HepG2 (cell line): ENCODE data around the gene SINHCAF. TPM values are rescaled to one million over a fixed set of nuclear protein-coding genes. Genes with fewer than 3 reads are reported as not detected.

Experiments used
- ATAC-seq: fragments of 200-7000 bp; cut with Tn5 transposase; 3 replicates; pipeline ENCODE4 v1.9.1; 2020; ENCODE audit warnings: mild to moderate bottlenecking, moderate library complexity
- BruUV-seq: library from RNA; stranded (reverse); fragments of 400-500 nt; replicated peaks from 2 replicates; lab custom pipeline; 2021; lab: Mats Ljungman, UMichigan
- CTCF ChIA-PET: fragments of 300-600 bp; formaldehyde crosslinking; extraction: SDS; loops from one replicate; lab custom pipeline; 2021; ENCODE audit warnings: low total read pairs, inconsistent platforms, low intra/inter-chr PET ratio; lab: Yijun Ruan, JAX
- POLR2A ChIA-PET: fragments of 350-600 bp; sonication (Branson Sonifier 250); formaldehyde crosslinking; loops from one replicate; lab custom pipeline; 2020; ENCODE audit warnings: antibody characterized with exemption, inconsistent platforms; lab: Yijun Ruan, JAX
- DNase-seq: peaks from one replicate; pipeline ENCODE4 v3.0.0-alpha.2; 2015; ENCODE audit warnings: low spot score
- FAIRE-seq: peaks from 3 replicates; lab custom pipeline; 2011; peaks lifted over from hg19 to GRCh38; lab: Jason Lieb, UNC
- H2AFZ ChIP-seq: one replicate; pipeline ENCODE4 v1.6.1; 2011; ENCODE audit warnings: low read length, inconsistent platforms
- H3K27ac ChIP-seq: fragments of 300-600 bp; 3 replicates; pipeline ENCODE4 v1.8.0; 2011; ENCODE audit warnings: mixed run types, mild to moderate bottlenecking, mixed read lengths, low read length, inconsistent platforms; ENCODE audit not compliant: insufficient read depth; ENCODE audit errors: extremely low read length
- H3K27me3 ChIP-seq, 2 experiments: fragments of 200-600 bp in 1 of 2; 2 replicates in 1 of 2; 3 replicates in 1 of 2; pipeline versions ENCODE4 v1.6.0 to v1.8.0; 2011; ENCODE audit warnings: low read length in 2 of 2, mild to moderate bottlenecking in 2 of 2, moderate library complexity in 2 of 2, inconsistent platforms in 1 of 2; ENCODE audit not compliant: insufficient read depth in 2 of 2, control insufficient read depth in 1 of 2
- H3K36me3 ChIP-seq, 2 experiments: fragments of 200-600 bp in 1 of 2; replicated peaks in 1 of 2; 2 replicates in 1 of 2; 3 replicates in 1 of 2; pipeline versions ENCODE4 v1.5.1 to v1.8.0; 2011; ENCODE audit warnings: low read length in 2 of 2, inconsistent platforms in 1 of 2; ENCODE audit not compliant: insufficient read depth in 2 of 2, control insufficient read depth in 1 of 2
- H3K4me1 ChIP-seq: 2 replicates; pipeline ENCODE4 v1.5.1; 2012; ENCODE audit warnings: low read length, inconsistent platforms; ENCODE audit not compliant: insufficient read depth
- H3K4me2 ChIP-seq: 2 replicates; pipeline ENCODE4 v1.6.0; 2011; ENCODE audit warnings: low read depth, low read length, inconsistent platforms
- H3K4me3 ChIP-seq, 3 experiments: fragments of 200-600 bp in 1 of 3; sonication (generic), shearing (Covaris generic) in 1 of 3; replicated peaks in 1 of 3; 2 replicates each; pipeline ENCODE4 v1.5.1; 2011 to 2016; ENCODE audit warnings: low read length in 3 of 3, inconsistent platforms in 2 of 3, low read depth in 2 of 3, mild to moderate bottlenecking in 2 of 3, control low read depth in 1 of 3, mixed read lengths in 1 of 3; ENCODE audit not compliant: insufficient read depth in 1 of 3
- H3K79me2 ChIP-seq: one replicate; pipeline ENCODE4 v1.6.1; 2011; ENCODE audit warnings: low read length, inconsistent platforms; ENCODE audit not compliant: insufficient read depth
- H3K9ac ChIP-seq: 2 replicates; pipeline ENCODE4 v1.6.0; 2011; ENCODE audit warnings: mild to moderate bottlenecking, low read depth, low read length, inconsistent platforms; ENCODE audit not compliant: insufficient read depth
- H3K9me3 ChIP-seq: 2 replicates; pipeline ENCODE4 v1.5.1; 2012; ENCODE audit warnings: mild to moderate bottlenecking, low read length
- H4K20me1 ChIP-seq: 2 replicates; pipeline ENCODE4 v1.6.0; 2011; ENCODE audit warnings: inconsistent platforms, mild to moderate bottlenecking, low read length, moderate library complexity; ENCODE audit not compliant: insufficient read depth
- ATRX ChIP-seq: sonication (generic); formaldehyde crosslinking; IDR thresholded peaks from 2 replicates; pipeline ENCODE4 v1.4.0; 2020; ENCODE audit warnings: missing genetic modification reagents, borderline replicate concordance
- IRX3 ChIP-seq: sonication (generic); formaldehyde crosslinking; IDR thresholded peaks from 2 replicates; pipeline ENCODE4 v1.8.1; 2023; ENCODE audit warnings: mild to moderate bottlenecking, low read depth, missing genetic modification reagents, borderline replicate concordance
- KLF16 ChIP-seq, 2 experiments: sonication (generic) in 1 of 2; formaldehyde crosslinking in 1 of 2; IDR thresholded peaks; 2 replicates each; pipeline versions ENCODE4 v1.6.1 to v1.8.0; 2016 to 2023; ENCODE audit warnings: missing genetic modification reagents in 2 of 2, missing compliant biosample characterization in 1 of 2
- MEF2D ChIP-seq: sonication (generic); formaldehyde crosslinking; IDR thresholded peaks from 2 replicates; pipeline ENCODE4 v1.5.1; 2020; ENCODE audit warnings: mild to moderate bottlenecking, missing genetic modification reagents
- MYNN ChIP-seq: sonication (generic); formaldehyde crosslinking; IDR thresholded peaks from 2 replicates; pipeline ENCODE4 v1.4.0; 2020; ENCODE audit warnings: mild to moderate bottlenecking, low read depth, missing genetic modification reagents
- ONECUT2 ChIP-seq: sonication (generic); formaldehyde crosslinking; IDR thresholded peaks from 2 replicates; pipeline ENCODE4 v1.4.0; 2020; ENCODE audit warnings: missing genetic modification reagents
- SMAD9 ChIP-seq: sonication (generic); formaldehyde crosslinking; IDR thresholded peaks from 2 replicates; pipeline ENCODE4 v1.5.1; 2020; ENCODE audit warnings: mild to moderate bottlenecking, missing genetic modification reagents
- SOX13 ChIP-seq, 3 experiments: fragments of 450-650 bp in 1 of 3; sonication (generic) in 1 of 3; formaldehyde crosslinking in 1 of 3; IDR thresholded peaks in 2 of 3; conservative IDR thresholded peaks in 1 of 3; 2 replicates each; pipeline versions ENCODE4 v1.5.0 to v1.6.1; 2016 to 2020; ENCODE audit warnings: antibody characterized with exemption in 1 of 3, mild to moderate bottlenecking in 1 of 3, missing compliant biosample characterization in 1 of 3, missing genetic modification reagents in 1 of 3, moderate library complexity in 1 of 3
- ZNF20 ChIP-seq: sonication (generic); formaldehyde crosslinking; IDR thresholded peaks from 2 replicates; pipeline ENCODE4 v1.4.0; 2020; ENCODE audit warnings: mild to moderate bottlenecking, moderate library complexity, missing genetic modification reagents
- ZNF563 ChIP-seq: sonication (generic); formaldehyde crosslinking; IDR thresholded peaks from 2 replicates; pipeline ENCODE4 v1.8.0; 2022; ENCODE audit warnings: mild to moderate bottlenecking, moderate library complexity, missing genetic modification reagents
- ZNF615 ChIP-seq: sonication (generic); formaldehyde crosslinking; IDR thresholded peaks from 2 replicates; pipeline ENCODE4 v1.5.0; 2020; ENCODE audit warnings: mild to moderate bottlenecking, missing genetic modification reagents, borderline replicate concordance
- ZNF660 ChIP-seq: sonication (generic); formaldehyde crosslinking; IDR thresholded peaks from 2 replicates; pipeline ENCODE4 v1.5.1; 2020; ENCODE audit warnings: mild to moderate bottlenecking, low read depth, missing genetic modification reagents, borderline replicate concordance
- ZNF782 ChIP-seq: sonication (generic); formaldehyde crosslinking; IDR thresholded peaks from 2 replicates; pipeline ENCODE4 v1.4.0; 2020; ENCODE audit warnings: missing genetic modification reagents, mild to moderate bottlenecking, borderline replicate concordance
- ZNF883 ChIP-seq: sonication (generic); formaldehyde crosslinking; IDR thresholded peaks from 2 replicates; pipeline ENCODE4 v1.5.1; 2020; ENCODE audit warnings: mild to moderate bottlenecking, missing genetic modification reagents; ENCODE audit errors: not compliant biosample characterization
- ZSCAN25 ChIP-seq: sonication (generic); formaldehyde crosslinking; IDR thresholded peaks from 2 replicates; pipeline ENCODE4 v1.8.0; 2022; ENCODE audit warnings: mild to moderate bottlenecking, missing genetic modification reagents
- WGBS: methylation state at CpG from one replicate; pipeline ENCODE4 v1.1.6; 2017; ENCODE audit warnings: low lambda C conversion rate; 5-methylcytosine and 5-hydroxymethylcytosine counted together
- in situ Hi-C: cut with HindIII; loops from 2 replicates; pipeline ENCODE4 v1.10.0; 2017; ENCODE audit warnings: low pct_unique_long_range_greater_than_20kb; ENCODE audit not compliant: extremely low pct_ligation_motif_present
- intact Hi-C: fragments of 100-400 bp; cut with micrococcal nuclease; formaldehyde crosslinking; loops from one replicate; pipeline ENCODE4 v1.10.0; 2022; ENCODE audit not compliant: unreplicated experiment
- polyA plus RNA-seq, 8 experiments: library from polyadenylated mRNA; depleted of rRNA in 3 of 8; stranded (reverse) in 7 of 8; unstranded in 1 of 8; fragments of >200 nt; fragmentation: Illumina TruSeq in 4 of 8; extraction: Trizol in 4 of 8; gene quantifications; 2 replicates each; pipeline versions ENCODE4 v1.2.1 to v1.2.3, GENCODE V29; 2011 to 2016; ENCODE audit warnings: low read depth in 4 of 8, missing spikeins in 1 of 8, mixed read lengths in 1 of 8; ENCODE audit not compliant: insufficient read depth in 1 of 8
- total RNA-seq, 5 experiments: library from RNA; depleted of rRNA; stranded (reverse); fragments of >200 nt; fragmentation: Illumina TruSeq; extraction: Trizol; gene quantifications; 2 replicates each; pipeline ENCODE4 v1.2.3, GENCODE V29; 2016; ENCODE audit warnings: low read depth in 1 of 5
- TF ChIP-seq, protein P1 (sequence below): IDR thresholded peaks from 2 replicates; pipeline ENCODE4 v1.6.1; 2016; ENCODE audit warnings: low read depth, control low read depth
- TF ChIP-seq, protein P2 (sequence below): sonication (generic); formaldehyde crosslinking; IDR thresholded peaks from 2 replicates; pipeline ENCODE4 v1.8.0; 2022; ENCODE audit warnings: mild to moderate bottlenecking, missing genetic modification reagents

The SINHCAF gene
- total and polyA plus RNA-seq, 2 of the 13 experiments (the other 11 are each of a cell fraction or from before 2014, with no cell fraction given) = 54.6 to 97.8 TPM

DNA sequence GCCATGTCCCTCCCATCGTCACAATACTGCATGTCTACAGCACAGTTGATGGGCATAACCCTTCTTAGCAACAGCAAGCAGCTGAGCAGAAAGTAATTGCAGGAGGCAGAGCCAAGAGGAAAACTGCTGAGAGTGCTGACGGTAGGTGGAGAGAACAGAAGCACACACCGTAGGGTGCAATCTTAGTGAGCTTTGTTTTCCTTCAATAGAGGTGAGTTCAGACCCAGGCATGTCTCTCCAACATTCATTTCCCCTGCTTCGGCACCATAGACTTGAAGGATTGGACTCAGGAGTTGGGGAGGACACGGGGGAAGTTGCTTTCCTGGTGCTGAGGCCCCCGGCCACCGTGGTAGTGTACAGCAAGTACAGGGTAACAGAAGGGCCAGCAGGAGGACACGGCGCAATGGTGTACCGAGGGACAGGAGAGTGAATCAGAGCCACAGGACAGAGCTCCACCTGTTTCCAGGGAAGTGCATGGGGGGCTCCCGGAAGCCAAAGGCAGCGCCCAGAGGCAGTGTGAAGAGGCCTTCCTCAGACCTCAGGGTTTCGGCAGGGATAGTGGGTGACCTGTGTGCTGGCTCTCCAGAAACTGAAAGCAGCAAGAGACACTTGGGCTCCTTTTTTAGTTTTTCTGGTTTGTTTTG, 36.3 kb upstream of the SINHCAF start:
- H3K27ac ChIP-seq = peak overlapping the region; percentile 84
- H2AFZ ChIP-seq = peak overlapping the region; percentile 99
- peak; percentile 54 for FAIRE-seq
- TF ChIP-seq, protein P1, sequence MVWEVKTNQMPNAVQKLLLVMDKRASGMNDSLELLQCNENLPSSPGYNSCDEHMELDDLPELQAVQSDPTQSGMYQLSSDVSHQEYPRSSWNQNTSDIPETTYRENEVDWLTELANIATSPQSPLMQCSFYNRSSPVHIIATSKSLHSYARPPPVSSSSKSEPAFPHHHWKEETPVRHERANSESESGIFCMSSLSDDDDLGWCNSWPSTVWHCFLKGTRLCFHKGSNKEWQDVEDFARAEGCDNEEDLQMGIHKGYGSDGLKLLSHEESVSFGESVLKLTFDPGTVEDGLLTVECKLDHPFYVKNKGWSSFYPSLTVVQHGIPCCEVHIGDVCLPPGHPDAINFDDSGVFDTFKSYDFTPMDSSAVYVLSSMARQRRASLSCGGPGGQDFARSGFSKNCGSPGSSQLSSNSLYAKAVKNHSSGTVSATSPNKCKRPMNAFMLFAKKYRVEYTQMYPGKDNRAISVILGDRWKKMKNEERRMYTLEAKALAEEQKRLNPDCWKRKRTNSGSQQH (CRISPR knock-in tag) = no peak
- no peak for TF ChIP-seq ZNF660 (CRISPR knock-in tag)
- TF ChIP-seq SOX13 (IDR thresholded peaks at IDR 0.05) = 0 out of 2 replicates have a peak, but pooled peaks have one; percentile 6
- TF ChIP-seq SOX13 (CRISPR knock-in tag; conservative IDR thresholded peaks at IDR 0.05 in 1 of 2, IDR thresholded peaks at IDR 0.05 in 1 of 2) = no peak
- no peak for TF ChIP-seq ATRX (CRISPR knock-in tag)
- TF ChIP-seq IRX3 (CRISPR knock-in tag) = no peak
- TF ChIP-seq, protein P2, sequence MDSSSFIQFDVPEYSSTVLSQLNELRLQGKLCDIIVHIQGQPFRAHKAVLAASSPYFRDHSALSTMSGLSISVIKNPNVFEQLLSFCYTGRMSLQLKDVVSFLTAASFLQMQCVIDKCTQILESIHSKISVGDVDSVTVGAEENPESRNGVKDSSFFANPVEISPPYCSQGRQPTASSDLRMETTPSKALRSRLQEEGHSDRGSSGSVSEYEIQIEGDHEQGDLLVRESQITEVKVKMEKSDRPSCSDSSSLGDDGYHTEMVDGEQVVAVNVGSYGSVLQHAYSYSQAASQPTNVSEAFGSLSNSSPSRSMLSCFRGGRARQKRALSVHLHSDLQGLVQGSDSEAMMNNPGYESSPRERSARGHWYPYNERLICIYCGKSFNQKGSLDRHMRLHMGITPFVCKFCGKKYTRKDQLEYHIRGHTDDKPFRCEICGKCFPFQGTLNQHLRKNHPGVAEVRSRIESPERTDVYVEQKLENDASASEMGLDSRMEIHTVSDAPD (CRISPR knock-in tag) = 0 out of 2 replicates have a peak, but pooled peaks have one; percentile 21
- no peak for TF ChIP-seq KLF16 (CRISPR knock-in tag; IDR thresholded peaks at IDR 0.05)
- no peak for TF ChIP-seq MEF2D (CRISPR knock-in tag)
- 0 out of 2 replicates have a peak, but pooled peaks have one; percentile 40 for TF ChIP-seq ZNF563
- no peak for TF ChIP-seq ZNF883 (CRISPR knock-in tag)
- TF ChIP-seq ONECUT2 = no peak
- TF ChIP-seq MYNN (CRISPR knock-in tag) = no peak
- TF ChIP-seq ZNF20 (CRISPR knock-in tag) = no peak
- no peak for TF ChIP-seq SMAD9
- no peak for TF ChIP-seq ZSCAN25 (CRISPR knock-in tag)
- no peak for TF ChIP-seq ZNF615 (CRISPR knock-in tag)
- TF ChIP-seq ZNF782 (CRISPR knock-in tag) = no peak

More for the DNA sequence above, 36.3 kb upstream of the SINHCAF start:
- Histone ChIP-seq H3K4me1 (peaks cover 27% of the 10 kb centered on the region), H3K4me3 (peak overlapping the region; percentile 64 to 77 (median 73)), H3K9ac (peak overlapping the region; percentile 88), H3K79me2 (no peaks in the 10 kb centered on the region), H3K36me3 (no peaks in the 10 kb centered on the region), H3K27me3 (no peaks in the 10 kb centered on the region; a peak in 1 of 5 replicates), H4K20me1 (no peaks in the 10 kb centered on the region), H3K9me3 (no peaks in the 10 kb centered on the region), H3K4me2 (peak overlapping the region; percentile 100)
- in situ Hi-C loops (no loop called here), intact Hi-C loops (loop anchor here (1.0 to 2.0 kb wide), 2 partner anchors 8 to 35 kb away; partner anchors contain the start of gene SINHCAF)
- POLR2A ChIA-PET = interaction anchor here (1.0 to 2.5 kb wide), 7 partner anchors 9 to 228 kb away, joined by 3 to 36 read pairs (median 6); partner anchors contain the start of genes DENND5B and SINHCAF
- DNase-seq (peak; percentile 66), ATAC-seq (peak; percentile 97)
- WGBS = 0% methylated on average over 13 of the region's 13 CpGs
- CTCF ChIA-PET = no interaction called here
- TSS peak; percentile 67 for BruUV-seq
